Panc1 (cell line): ENCODE data around the gene KRTAP5-7. TPM values are rescaled to one million over a fixed set of nuclear protein-coding genes. Genes with fewer than 3 reads are reported as not detected.

Experiments used
- ATAC-seq: fragments of 200-7000 bp; cut with Tn5 transposase; 2 replicates; pipeline ENCODE4 v1.9.1; 2020; ENCODE audit warnings: mild to moderate bottlenecking, moderate library complexity
- BruUV-seq: library from RNA; stranded (reverse); fragments of 400-500 nt; replicated peaks from 2 replicates; lab custom pipeline; 2021; lab: Mats Ljungman, UMichigan
- CTCF ChIA-PET: fragments of 300-600 bp; sonication (Branson Sonifier 250); formaldehyde crosslinking; loops from one replicate; lab custom pipeline; 2022; ENCODE audit warnings: antibody characterized with exemption; lab: Charles Lee
- POLR2A ChIA-PET: fragments of 300-600 bp; sonication (Branson Sonifier 250); formaldehyde crosslinking; loops from one replicate; lab custom pipeline; 2022; ENCODE audit warnings: antibody characterized with exemption; lab: Charles Lee
- DNase-seq: peaks from one replicate; pipeline ENCODE4 v3.0.0-alpha.2; 2010; ENCODE audit warnings: low read depth, low spot score
- H3K27ac ChIP-seq: 2 replicates; pipeline ENCODE4 v1.5.1; 2011; ENCODE audit warnings: mild to moderate bottlenecking, low read length, inconsistent platforms
- H3K27me3 ChIP-seq: fragments of 200-500 bp; sonication (Bioruptor generic); 2 replicates; pipeline ENCODE4 v1.6.0; 2014; ENCODE audit warnings: low read length, inconsistent platforms; ENCODE audit not compliant: control insufficient read depth, insufficient read depth
- H3K36me3 ChIP-seq: fragments of 200-500 bp; sonication (Bioruptor generic); 2 replicates; pipeline ENCODE4 v1.5.1; 2014; ENCODE audit warnings: inconsistent platforms, mild to moderate bottlenecking, low read length, moderate library complexity; ENCODE audit not compliant: control insufficient read depth, insufficient read depth
- H3K4me1 ChIP-seq: 2 replicates; pipeline ENCODE4 v1.5.1; 2011; ENCODE audit warnings: inconsistent platforms, mild to moderate bottlenecking, low read length, moderate library complexity; ENCODE audit not compliant: control insufficient read depth, insufficient read depth
- H3K4me3 ChIP-seq, 2 experiments: 2 replicates each; pipeline ENCODE4 v1.5.1; 2011 to 2012; ENCODE audit warnings: low read depth in 2 of 2, low read length in 2 of 2, mild to moderate bottlenecking in 2 of 2, inconsistent platforms in 1 of 2, moderate library complexity in 1 of 2
- H3K9me3 ChIP-seq: fragments of 200-500 bp; sonication (Bioruptor generic); 2 replicates; pipeline ENCODE4 v1.5.1; 2014; ENCODE audit warnings: low read depth, mild to moderate bottlenecking, inconsistent platforms, low read length, moderate library complexity; ENCODE audit not compliant: control insufficient read depth, insufficient read depth
- CTCF ChIP-seq: fragments of 450-650 bp; IDR thresholded peaks from 2 replicates; pipeline ENCODE4 v1.5.1; 2017; ENCODE audit warnings: mild to moderate bottlenecking
- POLR2AphosphoS5 ChIP-seq: IDR thresholded peaks from 2 replicates; pipeline ENCODE4 v1.6.1; 2012; ENCODE audit warnings: mild to moderate bottlenecking, low read depth, low read length, moderate library complexity
- REST ChIP-seq, 2 experiments: IDR thresholded peaks; 2 replicates each; pipeline ENCODE4 v1.6.1; 2011 to 2012; ENCODE audit warnings: low read depth in 2 of 2, control low read depth in 1 of 2, low read length in 1 of 2, mild to moderate bottlenecking in 1 of 2, moderate library complexity in 1 of 2; ENCODE audit not compliant: insufficient read depth in 1 of 2
- SIN3A ChIP-seq: IDR thresholded peaks from 2 replicates; pipeline ENCODE4 v1.6.1; 2012; ENCODE audit warnings: low read depth, mild to moderate bottlenecking, low read length, moderate library complexity, borderline replicate concordance; ENCODE audit not compliant: insufficient read depth
- TCF7L2 ChIP-seq: IDR thresholded peaks from 2 replicates; pipeline ENCODE4 v1.6.1; 2011; ENCODE audit warnings: mild to moderate bottlenecking, low read depth, low read length, inconsistent platforms
- in situ Hi-C: cut with HindIII; loops from 2 replicates; pipeline ENCODE4 v1.10.0; 2016; ENCODE audit warnings: low sequenced_read_pairs, low pct_unique_long_range_greater_than_20kb
- intact Hi-C: fragments of 100-400 bp; cut with micrococcal nuclease; formaldehyde crosslinking; loops from one replicate; pipeline ENCODE4 v1.10.0; 2022; ENCODE audit not compliant: unreplicated experiment
- total RNA-seq: library from RNA; stranded (reverse); gene quantifications from one replicate; pipeline ENCODE4 v1.2.1, GENCODE V29; 2021; ENCODE audit not compliant: unreplicated experiment

Gene KRTAP5-7
- total RNA-seq, 1 experiment from 2014 or later = not detected

- in situ Hi-C loops = no loop called here
- Histone ChIP-seq H3K27ac (no peak overlapping the region), H3K4me3 (no peak overlapping the region), H3K36me3 (no peaks in the 10 kb centered on the region), H3K9me3 (no peaks in the 10 kb centered on the region), H3K4me1 (peaks cover 10% of the 10 kb centered on the region; the same call in 1 of the 2 replicates), H3K27me3 (no peaks in the 10 kb centered on the region)
- ATAC-seq (no peak), DNase-seq (no peak)
- TF ChIP-seq POLR2AphosphoS5 (no peak), REST (IDR thresholded peaks at IDR 0.05; ENCODE audit: insufficient read depth in 1 of 2, low read depth in 2 of 2, low read length in 1 of 2) (no peak), TCF7L2 (no peak), SIN3A (no peak), CTCF (no peak)
- intact Hi-C loops = no loop called here
- POLR2A ChIA-PET = no interaction called here
- CTCF ChIA-PET = no interaction called here
- no TSS peak for BruUV-seq
Measured at GRCh38 chr11:71491940-71492339, 35.1 kb upstream of the KRTAP5-7 start.

- ChIA-PET POLR2A (no interaction called here), CTCF (interaction anchor here (0.7 kb wide), 1 partner anchor 12 kb away, joined by 3 read pairs; no protein-coding TSS in a partner anchor)
- ATAC-seq (no peak), DNase-seq (no peak)
- intact Hi-C loops (no loop called here), in situ Hi-C loops (no loop called here)
- H3K27ac ChIP-seq = no peak overlapping the region
- no peak overlapping the region for H3K4me3 ChIP-seq
- H3K27me3 ChIP-seq = no peaks in the 10 kb centered on the region
- TF ChIP-seq REST (IDR thresholded peaks at IDR 0.05; ENCODE audit: insufficient read depth in 1 of 2, low read depth in 2 of 2, low read length in 1 of 2) (no peak), POLR2AphosphoS5 (no peak), CTCF (no peak), TCF7L2 (no peak), SIN3A (no peak)
- no peaks in the 10 kb centered on the region for H3K4me1 ChIP-seq
- H3K36me3 ChIP-seq = peaks cover 4% of the 10 kb centered on the region; the same call in 1 of the 2 replicates
- H3K9me3 ChIP-seq = no peaks in the 10 kb centered on the region
- no TSS peak for BruUV-seq
Measured at GRCh38 chr11:71495286-71496230, 31.5 kb upstream of the KRTAP5-7 start.
